OCI-LY1 (cell line): Measurements from ENCODE around the gene PECR.

Experiments
- CTCF ChIP-seq: fragments of 200-600 bp; sonication (generic), shearing (Covaris generic); IDR thresholded peaks from 2 replicates; pipeline ENCODE4 v1.5.1; 2017; ENCODE audit warnings: mild to moderate bottlenecking, antibody characterized with exemption, low read length, moderate library complexity, mixed read lengths
- EZH2 ChIP-seq: fragments of 200-600 bp; sonication (generic), shearing (Covaris generic); IDR thresholded peaks from 2 replicates; pipeline ENCODE4 v1.8.0; 2017; ENCODE audit warnings: borderline replicate concordance, mixed run types, mild to moderate bottlenecking, antibody characterized with exemption, low read length, moderate library complexity, mixed read lengths

- TF ChIP-seq CTCF, result no peak
- no peak for TF ChIP-seq EZH2
Measured at GRCh38 chr2:216071111-216071851, 10.3 kb downstream of the PECR start.
